Breast epithelium (tissue), 3 donors: ENCODE measurements around the gene KRT39.
"Not testable (repeated sequence)": the region's sequence is repeated elsewhere in the genome, so short reads cannot be mapped to it uniquely, and the experiment has no call there.

ENCODE experiments used
- POLR2A ChIP-seq: fragments of 450-650 bp; IDR thresholded peaks from one replicate; pipeline ENCODE4 v1.6.1; 2016; ENCODE audit warnings: antibody characterized with exemption, mild to moderate bottlenecking, moderate library complexity
- POLR2AphosphoS5 ChIP-seq, 3 donors: sonication (generic); formaldehyde crosslinking; IDR thresholded peaks; one replicate each; pipeline ENCODE4 v1.6.1; 2017; ENCODE audit warnings: antibody characterized with exemption in 3 of 3
- TF ChIP-seq, protein P1 (sequence below), 3 donors: fragments of 450-650 bp; IDR thresholded peaks; one replicate each; pipeline ENCODE4 v1.5.1; 2016 to 2017; ENCODE audit warnings: antibody characterized with exemption in 3 of 3, mild to moderate bottlenecking in 3 of 3, moderate library complexity in 3 of 3

DNA sequence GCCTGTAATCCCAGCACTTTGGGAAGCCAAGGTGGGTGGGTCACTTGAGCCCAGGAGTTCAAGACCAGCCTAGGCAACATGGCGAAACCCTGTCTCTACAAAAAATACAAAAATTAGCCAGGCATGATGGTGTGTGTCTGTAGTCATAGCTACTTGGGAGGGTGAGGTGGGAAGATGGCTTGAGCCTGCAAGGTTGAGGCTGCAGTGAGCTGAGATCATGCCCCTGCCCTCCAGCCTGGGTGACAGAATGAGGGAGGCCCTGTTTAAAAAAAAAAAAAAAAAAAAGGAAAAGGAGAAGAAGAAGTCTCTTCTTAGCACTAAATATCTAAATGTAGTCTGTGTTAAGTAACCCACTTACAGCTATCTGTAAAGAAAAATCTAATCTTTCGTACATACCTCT, 49.6 kb downstream of the KRT39 start:
- TF ChIP-seq, protein P1, sequence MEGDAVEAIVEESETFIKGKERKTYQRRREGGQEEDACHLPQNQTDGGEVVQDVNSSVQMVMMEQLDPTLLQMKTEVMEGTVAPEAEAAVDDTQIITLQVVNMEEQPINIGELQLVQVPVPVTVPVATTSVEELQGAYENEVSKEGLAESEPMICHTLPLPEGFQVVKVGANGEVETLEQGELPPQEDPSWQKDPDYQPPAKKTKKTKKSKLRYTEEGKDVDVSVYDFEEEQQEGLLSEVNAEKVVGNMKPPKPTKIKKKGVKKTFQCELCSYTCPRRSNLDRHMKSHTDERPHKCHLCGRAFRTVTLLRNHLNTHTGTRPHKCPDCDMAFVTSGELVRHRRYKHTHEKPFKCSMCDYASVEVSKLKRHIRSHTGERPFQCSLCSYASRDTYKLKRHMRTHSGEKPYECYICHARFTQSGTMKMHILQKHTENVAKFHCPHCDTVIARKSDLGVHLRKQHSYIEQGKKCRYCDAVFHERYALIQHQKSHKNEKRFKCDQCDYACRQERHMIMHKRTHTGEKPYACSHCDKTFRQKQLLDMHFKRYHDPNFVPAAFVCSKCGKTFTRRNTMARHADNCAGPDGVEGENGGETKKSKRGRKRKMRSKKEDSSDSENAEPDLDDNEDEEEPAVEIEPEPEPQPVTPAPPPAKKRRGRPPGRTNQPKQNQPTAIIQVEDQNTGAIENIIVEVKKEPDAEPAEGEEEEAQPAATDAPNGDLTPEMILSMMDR (IDR thresholded peaks at IDR 0.05): not testable (repeated sequence)
- not testable (repeated sequence) for TF ChIP-seq POLR2A; POLR2AphosphoS5 (IDR thresholded peaks at IDR 0.05)
